ENCODE results near the gene TMEM252.

TMEM252 gene

GRCh38 chr9:68540712-68541535 lies at the start of gene TMEM252:
Gene TMEM252 (minus strand): TSS chr9:68540883. CDS start chr9:68540814, 69 bp downstream.
- no peak for DNase-seq (ENCODE audit: low read depth, low spot score)
- H3K27ac ChIP-seq = no peak within 1 kb of the TSS

DNA sequence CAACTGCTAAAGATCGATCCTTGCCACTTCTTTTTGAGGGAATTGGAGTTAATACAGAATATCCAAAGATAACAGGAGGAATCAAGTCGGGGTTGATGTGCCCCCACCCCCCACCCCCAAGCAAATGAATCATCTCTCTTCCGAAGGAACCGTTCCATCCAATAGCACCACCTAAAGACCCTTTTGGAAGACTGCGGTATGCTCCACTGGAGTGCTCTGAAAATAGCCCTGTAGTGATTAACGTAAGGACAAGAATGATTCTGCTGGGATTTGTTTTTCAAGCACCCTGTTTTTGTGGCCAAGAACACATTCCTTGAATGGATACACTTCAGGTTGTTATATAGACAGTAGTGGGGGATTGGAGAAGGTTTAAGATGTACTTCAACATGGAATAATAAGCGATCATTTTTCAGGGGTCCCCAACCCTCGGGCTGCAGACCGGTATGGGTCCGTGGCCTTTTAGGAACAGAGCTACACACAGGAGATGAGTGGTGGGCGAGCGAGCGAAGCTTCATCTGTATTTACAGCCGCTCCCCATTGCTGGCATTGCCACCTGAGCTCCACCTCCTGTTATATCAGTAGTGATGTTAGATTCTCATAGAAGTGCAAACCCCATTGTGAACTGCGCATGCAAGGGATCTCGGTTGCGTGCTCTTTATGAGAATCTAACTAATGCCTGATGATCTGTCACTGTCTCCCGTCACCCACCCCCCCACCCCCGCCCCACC lies 44.5 kb upstream of the TMEM252 start:
- no peak for DNase-seq (ENCODE audit: low read depth, low spot score)

DNA sequence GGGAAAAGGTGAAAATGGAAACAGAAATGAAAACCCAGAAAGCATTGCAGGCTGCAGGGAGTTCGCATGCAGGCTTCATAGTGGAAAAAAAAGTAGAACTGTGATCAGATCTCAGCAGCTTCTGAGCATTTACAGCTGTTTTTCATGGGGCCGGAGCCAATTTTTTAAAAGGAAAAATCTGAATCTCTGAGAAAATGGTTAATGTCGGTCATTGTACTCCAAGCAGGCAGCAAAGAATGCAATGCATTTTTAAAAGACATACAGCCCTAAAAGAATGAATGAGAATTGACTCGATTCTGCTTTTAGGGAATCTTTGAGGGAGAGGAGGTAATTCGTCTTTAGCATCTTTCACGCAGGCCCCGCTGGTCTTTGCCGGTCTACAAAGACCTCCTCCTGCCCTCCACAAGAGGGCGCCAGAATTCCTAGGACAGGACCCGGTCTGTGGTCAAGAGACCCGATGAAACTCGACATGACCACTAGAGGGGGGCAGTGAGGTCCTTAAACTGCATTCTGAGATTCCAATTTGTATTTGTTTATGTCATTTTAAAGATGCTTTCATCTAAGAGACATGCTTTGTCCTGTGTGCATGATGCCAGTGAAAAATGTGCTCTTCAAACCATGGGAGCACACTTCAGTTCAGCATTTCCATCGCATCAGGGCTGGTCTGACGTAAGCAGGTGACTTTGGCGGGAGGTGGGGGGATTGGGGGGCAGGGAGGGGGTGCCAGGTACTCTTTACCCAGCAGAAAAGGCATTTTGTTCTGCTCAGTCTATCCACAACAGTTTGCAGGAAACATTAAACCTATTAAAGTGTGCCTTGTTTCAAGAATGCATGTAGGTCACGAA lies 43.7 kb upstream of the TMEM252 start:
- no peak overlapping the region for H3K27ac ChIP-seq
- peak; percentile 24 for DNase-seq (ENCODE audit: low read depth, low spot score)

More for the DNA sequence above, 44.5 kb upstream of the TMEM252 start:
- no peak overlapping the region for H3K27ac ChIP-seq

DNA sequence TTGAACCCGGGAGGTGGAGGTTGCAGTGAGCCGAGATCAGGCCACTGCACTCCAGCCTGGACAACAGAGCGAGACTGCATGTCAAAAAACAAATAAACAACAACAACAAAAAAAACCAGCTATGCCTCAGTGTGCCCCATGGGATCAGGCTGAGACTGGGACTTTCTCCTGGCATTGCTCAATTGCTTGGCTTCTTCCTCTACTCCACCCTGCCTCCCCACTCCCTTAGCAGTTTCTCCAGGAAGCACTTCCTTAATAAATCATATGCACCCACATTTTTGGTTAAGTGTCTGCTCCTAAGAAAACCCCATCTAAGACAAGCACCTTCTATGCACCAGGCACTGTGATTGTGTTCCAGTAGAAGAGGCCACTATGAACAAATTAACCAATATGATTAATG lies 41.0 kb upstream of the TMEM252 start:
- no peak overlapping the region for H3K27ac ChIP-seq
- no peak for DNase-seq (ENCODE audit: low read depth, low spot score)

DNA sequence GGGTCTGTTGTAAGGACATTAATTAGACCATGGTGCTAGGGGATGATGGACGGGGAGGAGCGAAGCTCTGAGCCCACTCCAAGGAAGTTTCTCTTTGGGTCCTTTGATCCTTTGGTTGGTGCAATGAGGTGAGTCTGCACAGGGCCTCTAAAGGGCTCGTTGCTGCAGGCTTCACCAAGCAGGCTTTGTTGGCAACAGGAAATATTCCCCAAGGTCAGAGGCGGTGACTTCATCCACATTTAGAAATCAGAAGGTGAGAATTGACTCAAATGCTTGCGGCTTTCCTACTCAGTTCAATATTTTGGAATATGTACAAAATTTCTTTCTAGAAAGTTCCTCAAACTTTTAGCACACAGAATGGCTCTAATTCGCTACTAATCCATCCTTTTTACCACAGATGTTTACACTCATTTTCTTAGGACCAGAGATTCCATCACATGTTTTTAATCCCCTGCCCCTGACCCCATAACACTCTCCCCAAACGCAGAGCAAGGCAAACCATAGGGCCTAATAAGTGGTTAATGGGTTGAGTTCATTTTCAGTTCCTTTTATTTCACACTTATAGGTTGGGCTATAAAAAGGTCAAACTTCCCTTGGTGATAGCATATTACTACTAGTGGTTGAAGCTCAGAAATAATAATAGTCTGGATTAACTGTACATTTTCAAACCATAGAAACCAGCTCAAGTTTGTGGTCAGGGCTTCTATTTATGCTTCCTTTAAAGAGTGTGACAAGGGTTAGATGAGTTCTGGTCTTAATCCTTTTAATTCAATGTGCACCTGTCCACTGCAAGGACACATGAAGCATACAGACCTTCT lies 37.3 kb upstream of the TMEM252 start:
- H3K27ac ChIP-seq = no peak overlapping the region
- DNase-seq (ENCODE audit: low read depth, low spot score) = no peak

DNA sequence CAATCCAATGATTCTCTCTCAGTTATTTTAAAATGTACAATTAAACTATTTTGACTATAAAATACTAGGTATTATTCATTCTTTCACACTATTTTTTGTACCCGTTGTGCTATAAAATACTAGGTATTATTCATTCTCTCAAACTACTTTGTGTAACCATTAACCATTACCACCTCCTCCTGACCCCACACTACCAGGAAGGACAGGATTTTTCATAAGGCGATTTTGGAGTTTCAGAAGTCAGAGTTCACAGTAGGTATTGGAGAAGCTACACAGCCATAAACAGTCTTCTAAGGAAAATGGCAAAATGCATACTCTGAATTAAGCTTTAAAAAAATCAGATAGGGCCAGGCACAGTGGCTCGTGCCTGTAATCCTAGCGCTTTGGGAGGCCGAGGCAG lies 35.1 kb upstream of the TMEM252 start:
- H3K27ac ChIP-seq = no peak overlapping the region
- no peak for DNase-seq (ENCODE audit: low read depth, low spot score)

DNA sequence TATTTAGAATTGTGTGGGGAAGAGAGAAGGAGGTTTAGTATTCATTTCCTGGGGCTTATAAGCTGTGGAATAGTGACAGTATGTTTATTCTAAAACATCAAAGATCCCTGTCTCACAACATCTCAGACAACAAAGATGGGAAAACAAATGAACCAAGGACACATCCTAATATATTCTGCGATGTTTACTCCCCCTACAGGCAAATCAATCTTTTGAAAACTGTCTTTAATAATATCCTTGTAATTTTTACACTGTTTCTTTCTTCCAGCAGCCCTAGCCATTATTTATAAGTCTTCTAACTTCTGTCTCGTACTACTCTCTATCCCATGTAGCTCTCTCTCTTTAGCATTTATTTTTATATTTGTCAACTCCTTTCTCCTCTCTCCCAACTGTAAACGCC lies 33.5 kb upstream of the TMEM252 start:
- no peak for DNase-seq (ENCODE audit: low read depth, low spot score)
- H3K27ac ChIP-seq = no peak overlapping the region

DNA sequence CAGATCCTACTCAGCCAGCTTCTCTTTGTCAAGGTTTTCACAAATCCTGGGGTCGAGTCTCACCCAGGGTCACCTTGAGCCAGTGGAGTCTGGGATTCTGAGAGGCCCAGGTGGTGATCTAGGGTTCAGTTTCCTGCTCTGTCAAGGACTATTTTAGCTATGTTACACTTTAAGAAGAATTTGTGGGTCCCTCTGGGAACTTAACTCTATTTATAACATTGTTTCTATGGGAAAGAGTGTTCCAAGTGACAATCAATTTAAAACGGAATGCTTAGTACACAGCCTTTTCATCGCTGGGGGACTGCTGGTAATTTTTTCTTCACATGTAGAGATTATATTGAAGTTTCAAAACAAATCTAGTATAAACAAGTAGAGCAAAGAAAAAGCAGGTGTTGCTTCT lies 26.9 kb upstream of the TMEM252 start:
- DNase-seq (ENCODE audit: low read depth, low spot score) = no peak
- no peak overlapping the region for H3K27ac ChIP-seq

DNA sequence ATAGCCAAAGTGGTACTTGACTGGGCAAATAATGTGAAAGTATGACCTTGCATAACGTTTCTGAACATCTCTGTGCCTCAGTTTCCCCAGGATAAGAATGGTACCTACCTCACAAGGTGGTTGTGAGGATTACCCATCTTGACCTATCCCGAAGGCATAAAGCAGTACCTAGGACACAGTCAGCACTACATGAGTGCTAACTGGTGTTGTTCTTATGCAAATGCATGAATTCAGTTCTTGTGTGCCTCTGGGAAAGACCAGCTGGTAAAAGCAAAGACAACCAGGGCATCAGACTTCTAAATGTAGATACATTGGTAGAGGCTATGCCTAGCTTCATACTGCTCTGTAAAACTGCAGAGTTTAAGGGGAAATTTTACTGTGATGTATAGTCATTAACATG lies 21.8 kb upstream of the TMEM252 start:
- no peak overlapping the region for H3K27ac ChIP-seq
- DNase-seq (ENCODE audit: low read depth, low spot score) = no peak

DNA sequence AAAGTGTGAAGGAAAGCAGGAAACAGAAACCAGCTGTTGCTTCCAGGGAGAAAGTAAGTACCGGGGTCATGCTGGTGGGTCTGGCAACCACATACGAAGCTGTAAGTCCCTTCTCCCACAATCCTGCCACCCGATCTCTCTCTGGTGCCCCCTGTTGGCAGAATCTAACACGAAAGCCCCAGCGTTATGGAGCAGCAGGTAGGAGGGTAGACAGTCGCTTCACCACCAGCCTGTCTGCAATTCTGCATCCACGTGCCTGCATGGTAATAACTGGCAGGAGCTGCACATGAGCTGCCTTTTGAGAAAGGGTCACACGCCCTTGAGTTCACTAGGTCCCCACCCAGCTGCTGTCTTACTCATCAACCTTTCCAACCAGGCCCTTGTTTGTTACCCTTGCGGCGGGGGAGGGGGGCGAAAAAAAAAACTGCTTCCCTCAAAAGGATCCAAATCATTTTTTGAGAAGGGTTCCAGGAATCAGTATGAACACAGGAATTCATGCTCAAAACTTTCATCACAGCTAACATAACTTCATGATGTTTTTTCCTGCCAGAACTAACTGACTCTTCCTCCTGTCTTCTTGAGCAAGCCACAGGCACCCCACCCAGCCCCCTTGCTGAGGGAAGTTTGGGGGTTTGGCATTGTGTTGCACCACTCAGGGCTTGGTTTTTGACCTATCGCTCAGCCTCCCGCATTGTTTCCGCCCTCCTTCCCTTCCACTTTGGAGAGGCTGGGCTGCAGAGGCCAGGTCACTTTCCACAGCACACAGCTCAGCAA lies 19.6 kb upstream of the TMEM252 start:
- DNase-seq (ENCODE audit: low read depth, low spot score) = no peak
- no peak overlapping the region for H3K27ac ChIP-seq

DNA sequence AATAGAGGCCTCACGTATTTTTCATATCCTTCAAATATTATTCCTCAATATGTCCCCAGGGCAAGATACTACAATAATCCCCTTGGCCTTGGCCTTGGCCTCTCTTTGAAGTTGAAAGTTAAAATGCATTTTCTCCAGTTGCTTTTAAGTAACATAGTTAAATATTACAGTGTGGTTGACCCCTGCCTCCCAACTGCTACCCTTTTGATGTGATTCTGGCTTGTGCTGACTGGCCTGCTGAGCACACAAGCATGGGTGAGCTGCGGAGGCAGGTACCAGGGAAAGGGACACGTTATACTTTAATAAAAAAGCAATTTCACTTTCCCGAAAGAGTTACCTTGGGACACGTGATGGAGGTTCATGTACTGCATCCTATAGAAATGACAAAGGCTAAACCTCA lies 17.9 kb upstream of the TMEM252 start:
- H3K27ac ChIP-seq = no peak overlapping the region
- DNase-seq (ENCODE audit: low read depth, low spot score) = no peak

DNA sequence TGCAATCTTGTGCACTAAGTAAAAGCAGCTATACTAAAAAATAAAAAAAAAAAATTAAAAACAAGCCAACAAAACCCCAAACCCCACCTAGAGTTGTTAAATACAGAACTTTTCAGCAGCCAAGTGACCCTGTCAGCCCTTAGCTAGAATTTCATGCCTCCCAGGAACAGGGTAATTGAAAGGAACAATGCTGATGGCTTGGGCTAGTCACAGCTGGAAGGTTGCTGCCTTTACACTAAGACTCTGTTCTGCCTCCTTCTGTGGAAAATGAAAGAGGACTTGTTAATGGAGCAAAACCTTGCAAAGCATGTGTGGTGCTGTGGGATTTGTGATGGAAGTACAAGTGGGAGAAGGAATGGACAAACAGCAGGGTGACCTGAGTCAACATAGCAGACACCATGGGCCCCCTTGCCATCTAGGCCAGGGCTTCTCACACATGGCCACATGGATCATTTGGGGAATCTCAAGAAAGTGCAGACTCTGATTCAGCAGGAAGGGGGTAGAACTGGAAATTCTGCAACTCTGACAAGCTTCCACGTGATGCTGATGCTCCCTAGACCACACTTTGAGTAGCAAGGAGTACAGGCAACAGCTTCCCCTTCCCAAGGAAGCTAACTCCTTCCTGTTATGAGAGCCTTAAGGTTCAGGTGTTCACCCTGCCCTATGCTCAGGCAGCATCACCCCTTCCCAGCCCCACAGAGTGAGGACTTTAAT lies 14.9 kb upstream of the TMEM252 start:
- H3K27ac ChIP-seq = no peak overlapping the region
- no peak for DNase-seq (ENCODE audit: low read depth, low spot score)

DNA sequence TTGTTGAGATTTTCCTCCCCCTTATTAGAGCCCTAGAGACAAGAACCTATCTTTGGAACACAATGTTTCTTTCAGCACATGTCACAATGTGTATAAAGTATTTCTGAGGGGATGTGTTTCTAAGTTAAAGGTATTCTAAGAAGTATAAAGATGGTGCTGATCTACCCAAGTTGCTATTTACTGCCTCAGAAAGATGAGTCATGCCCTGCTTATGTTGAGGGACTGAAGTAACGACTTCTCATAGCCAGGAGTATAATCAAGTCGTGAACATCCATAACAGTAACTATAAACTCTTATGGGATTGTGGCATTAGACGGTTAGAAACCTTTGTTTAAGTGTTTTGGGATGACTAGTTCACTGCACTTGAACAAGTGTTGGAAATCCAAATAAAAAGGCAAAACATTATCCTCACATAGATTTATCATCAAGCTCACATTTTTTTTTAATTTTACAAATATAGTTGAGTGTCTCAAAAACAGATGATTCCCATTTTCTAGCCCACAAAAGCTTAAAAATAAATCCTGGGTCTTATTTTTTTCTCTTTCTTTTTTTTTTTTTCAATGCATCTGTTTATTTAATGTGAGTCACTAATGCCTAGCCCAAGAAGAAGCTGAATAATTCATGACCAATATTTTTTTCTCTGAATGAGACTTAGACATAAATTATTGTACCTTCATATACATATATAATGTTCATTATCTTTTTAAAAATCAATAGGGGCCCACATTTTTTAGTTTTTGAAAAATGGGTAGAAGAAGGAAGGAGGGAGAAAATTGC lies 12.2 kb upstream of the TMEM252 start:
- no peak overlapping the region for H3K27ac ChIP-seq
- DNase-seq (ENCODE audit: low read depth, low spot score) = peak; percentile 33

DNA sequence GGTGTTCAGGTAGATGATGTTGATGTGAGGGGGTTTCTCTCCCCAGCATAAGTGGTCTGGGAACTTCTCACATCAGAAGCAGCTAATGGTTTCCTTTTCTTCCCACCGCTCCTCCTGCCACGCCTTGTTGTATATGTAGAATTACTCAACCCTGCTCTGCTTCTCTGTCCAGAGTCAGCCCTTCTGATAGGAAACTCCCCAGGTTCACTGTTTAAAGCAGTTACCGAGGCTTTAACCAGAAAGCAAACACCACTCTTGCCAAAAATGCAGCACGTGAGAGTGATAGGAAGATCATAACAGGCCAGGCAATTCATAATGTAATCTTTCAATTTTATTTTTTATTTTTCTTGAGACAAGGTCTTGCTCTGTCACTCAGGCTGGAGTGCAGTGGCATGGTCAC lies 10.5 kb upstream of the TMEM252 start:
- no peak overlapping the region for H3K27ac ChIP-seq
- no peak for DNase-seq (ENCODE audit: low read depth, low spot score)

DNA sequence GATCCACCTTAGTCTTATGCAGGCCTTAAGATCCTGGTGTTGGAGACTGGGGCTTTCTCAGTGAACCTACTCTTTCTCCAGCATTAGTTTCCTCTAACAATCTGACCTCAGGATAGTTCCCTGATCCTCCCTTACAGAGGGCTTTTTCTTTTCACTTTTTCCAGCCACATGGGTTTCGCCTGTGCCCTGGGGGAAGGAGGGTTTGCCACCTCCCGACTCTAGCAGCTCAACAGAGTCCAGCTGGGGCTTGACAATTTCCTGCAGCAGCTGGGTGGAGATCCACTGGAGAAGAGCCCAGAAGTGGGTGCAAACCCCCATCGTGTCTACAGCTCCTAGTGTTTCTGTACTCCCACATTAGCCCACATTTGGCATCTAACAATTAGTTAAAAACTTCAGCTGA lies 7.6 kb upstream of the TMEM252 start:
- no peak overlapping the region for H3K27ac ChIP-seq
- no peak for DNase-seq (ENCODE audit: low read depth, low spot score)

GRCh38 chr9:68547417-68547816 lies 6.7 kb upstream of the TMEM252 start:
- no peak overlapping the region for H3K27ac ChIP-seq
- no peak for DNase-seq (ENCODE audit: low read depth, low spot score)

- no peak for DNase-seq (ENCODE audit: low read depth, low spot score)
- no peak overlapping the region for H3K27ac ChIP-seq
Observed at GRCh38 chr9:68546596-68547390, 6.1 kb upstream of the TMEM252 start.

Data from epithelial cell of prostate (primary cell).